ENCODE measurements around the gene C1orf35.
"Not testable (repeated sequence)": the region's sequence is repeated elsewhere in the genome, so short reads cannot be mapped to it uniquely, and the experiment has no call there.

The C1orf35 gene

GRCh38 chr1:228117335-228117734, 14.2 kb upstream of the C1orf35 start:
- H3K4me3 ChIP-seq (ENCODE audit: low read depth, low read length) = no peak overlapping the region
- TF ChIP-seq CTCF (IDR thresholded peaks at IDR 0.05; ENCODE audit: control insufficient read depth, extremely low read depth, insufficient read depth) = no peak
- no peak for DNase-seq (ENCODE audit: low read depth)

- H3K4me3 ChIP-seq (ENCODE audit: low read depth, low read length) = no peak overlapping the region
- DNase-seq (ENCODE audit: low read depth) = no peak
- no peak for TF ChIP-seq CTCF (IDR thresholded peaks at IDR 0.05; ENCODE audit: control insufficient read depth, extremely low read depth, insufficient read depth)
These were observed 11.7 kb upstream of the C1orf35 start for GRCh38 chr1:228114827-228115226.

- H3K4me3 ChIP-seq (ENCODE audit: low read depth, low read length) = no peak overlapping the region
- DNase-seq (ENCODE audit: low read depth) = no peak
- TF ChIP-seq CTCF (IDR thresholded peaks at IDR 0.05; ENCODE audit: control insufficient read depth, extremely low read depth, insufficient read depth) = no peak
These were observed 9.5 kb upstream of the C1orf35 start for GRCh38 chr1:228112617-228113016.

- DNase-seq (ENCODE audit: low read depth) = no peak
- H3K4me3 ChIP-seq (ENCODE audit: low read depth, low read length) = no peak overlapping the region
- no peak for TF ChIP-seq CTCF (IDR thresholded peaks at IDR 0.05; ENCODE audit: control insufficient read depth, extremely low read depth, insufficient read depth)
These were observed 9.0 kb upstream of the C1orf35 start for GRCh38 chr1:228112167-228112566.

GRCh38 chr1:228111315-228111714, 8.2 kb upstream of the C1orf35 start:
- not testable (repeated sequence) for DNase-seq (ENCODE audit: low read depth); H3K4me3 ChIP-seq (ENCODE audit: low read depth, low read length)

GRCh38 chr1:228110556-228110955, 7.4 kb upstream of the C1orf35 start:
- no peak for TF ChIP-seq CTCF (IDR thresholded peaks at IDR 0.05; ENCODE audit: control insufficient read depth, extremely low read depth, insufficient read depth)
- no peak for DNase-seq (ENCODE audit: low read depth)
- no peak overlapping the region for H3K4me3 ChIP-seq (ENCODE audit: low read depth, low read length)

GRCh38 chr1:228109962-228110488, 6.9 kb upstream of the C1orf35 start:
- H3K4me3 ChIP-seq (ENCODE audit: low read depth, low read length) = peak overlapping the region; percentile 99
- DNase-seq (ENCODE audit: low read depth) = no peak
- no peak for TF ChIP-seq CTCF (IDR thresholded peaks at IDR 0.05; ENCODE audit: control insufficient read depth, extremely low read depth, insufficient read depth)

Data from LNCaP clone FGC (cell line).